Stomach (tissue), 4 donors: Measurements from ENCODE around the gene CHCHD3.

Experiments used
- EP300 ChIP-seq: sonication (generic); formaldehyde crosslinking; IDR thresholded peaks from one replicate; pipeline ENCODE4 v1.6.1; 2017; ENCODE audit warnings: antibody characterized with exemption
- TF ChIP-seq, protein P1 (sequence below), 7 experiments: fragments of 450-650 bp in 4 of 7; fragments of 200-600 bp in 3 of 7; sonication (generic) in 3 of 7; IDR thresholded peaks; one replicate each; pipeline ENCODE4 v1.5.1; 2016 to 2019; ENCODE audit warnings: antibody characterized with exemption in 7 of 7, control low read depth in 2 of 7, mild to moderate bottlenecking in 1 of 7

DNA sequence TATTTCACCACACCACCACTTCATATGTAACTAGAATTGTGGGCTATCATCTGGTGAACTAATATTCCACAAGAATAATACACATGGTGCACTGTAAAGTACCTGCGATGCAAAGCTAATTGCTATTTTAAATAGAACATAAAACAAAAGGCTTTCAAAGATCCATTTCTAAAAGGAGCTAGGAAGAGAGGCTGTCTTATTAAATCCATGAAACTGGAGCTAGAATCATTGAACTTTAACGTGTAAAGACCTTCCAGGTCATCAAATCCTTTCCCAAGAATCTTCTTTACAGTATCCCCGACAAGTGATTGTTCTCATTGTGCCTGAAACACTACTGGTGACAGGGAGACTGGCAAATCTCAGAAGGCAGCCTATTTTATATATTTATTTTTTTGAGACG is 224.9 kb downstream of the CHCHD3 start:
- TF ChIP-seq, protein P1, sequence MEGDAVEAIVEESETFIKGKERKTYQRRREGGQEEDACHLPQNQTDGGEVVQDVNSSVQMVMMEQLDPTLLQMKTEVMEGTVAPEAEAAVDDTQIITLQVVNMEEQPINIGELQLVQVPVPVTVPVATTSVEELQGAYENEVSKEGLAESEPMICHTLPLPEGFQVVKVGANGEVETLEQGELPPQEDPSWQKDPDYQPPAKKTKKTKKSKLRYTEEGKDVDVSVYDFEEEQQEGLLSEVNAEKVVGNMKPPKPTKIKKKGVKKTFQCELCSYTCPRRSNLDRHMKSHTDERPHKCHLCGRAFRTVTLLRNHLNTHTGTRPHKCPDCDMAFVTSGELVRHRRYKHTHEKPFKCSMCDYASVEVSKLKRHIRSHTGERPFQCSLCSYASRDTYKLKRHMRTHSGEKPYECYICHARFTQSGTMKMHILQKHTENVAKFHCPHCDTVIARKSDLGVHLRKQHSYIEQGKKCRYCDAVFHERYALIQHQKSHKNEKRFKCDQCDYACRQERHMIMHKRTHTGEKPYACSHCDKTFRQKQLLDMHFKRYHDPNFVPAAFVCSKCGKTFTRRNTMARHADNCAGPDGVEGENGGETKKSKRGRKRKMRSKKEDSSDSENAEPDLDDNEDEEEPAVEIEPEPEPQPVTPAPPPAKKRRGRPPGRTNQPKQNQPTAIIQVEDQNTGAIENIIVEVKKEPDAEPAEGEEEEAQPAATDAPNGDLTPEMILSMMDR (IDR thresholded peaks at IDR 0.05), result no peak
- no peak for TF ChIP-seq EP300
